Caco-2 (cell line): ENCODE results near the gene FUZ. TPM values are rescaled to one million over a fixed set of nuclear protein-coding genes. Genes with fewer than 3 reads are reported as not detected.

ENCODE experiments used
- BruUV-seq: library from RNA; stranded (reverse); fragments of 400-500 nt; replicated peaks from 2 replicates; lab custom pipeline; 2021; lab: Mats Ljungman, UMichigan
- CTCF ChIA-PET: fragments of 300-600 bp; sonication (Branson Sonifier 250); formaldehyde crosslinking; loops from one replicate; lab custom pipeline; 2022; ENCODE audit warnings: antibody characterized with exemption; lab: Charles Lee
- POLR2A ChIA-PET: fragments of 300-600 bp; sonication (Branson Sonifier 250); formaldehyde crosslinking; loops from one replicate; lab custom pipeline; 2022; ENCODE audit warnings: antibody characterized with exemption; lab: Charles Lee
- DNase-seq, 2 experiments: peaks; one replicate each; pipeline versions ENCODE4 v3.0.0 to v3.0.0-alpha.2; 2020 to 2022
- H3K27me3 ChIP-seq: replicated peaks from 2 replicates; pipeline ENCODE4 v1.6.0; 2011; ENCODE audit warnings: low read length; ENCODE audit not compliant: control insufficient read depth, insufficient read depth
- H3K36me3 ChIP-seq: 2 replicates; pipeline ENCODE4 v1.5.1; 2011; ENCODE audit warnings: low read length; ENCODE audit not compliant: control insufficient read depth, insufficient read depth
- H3K4me1 ChIP-seq: fragments of 250-450 bp; sonication (Bioruptor Pico); 2 replicates; pipeline ENCODE4 v1.5.1; 2020; ENCODE audit warnings: mild to moderate bottlenecking
- H3K4me3 ChIP-seq: 2 replicates; pipeline ENCODE4 v1.5.1; 2011; ENCODE audit warnings: low read depth, mild to moderate bottlenecking, control low read depth, low read length
- H3K9me3 ChIP-seq: fragments of 250-450 bp; sonication (Bioruptor Pico); 2 replicates; pipeline ENCODE4 v1.5.1; 2020; ENCODE audit warnings: mild to moderate bottlenecking, moderate library complexity
- H3K27ac Mint-ChIP-seq: one replicate; pipeline ENCODE4 v1.8.0; 2022; ENCODE audit warnings: mixed read lengths; ENCODE audit not compliant: unreplicated experiment
- H3K27me3 Mint-ChIP-seq: one replicate; pipeline ENCODE4 v1.8.0; 2022; ENCODE audit warnings: mixed read lengths; ENCODE audit not compliant: insufficient read depth, unreplicated experiment
- H3K36me3 Mint-ChIP-seq: one replicate; pipeline ENCODE4 v1.8.0; 2022; ENCODE audit warnings: mild to moderate bottlenecking, mixed read lengths; ENCODE audit not compliant: insufficient read depth, unreplicated experiment
- H3K4me1 Mint-ChIP-seq: one replicate; pipeline ENCODE4 v1.8.0; 2022; ENCODE audit warnings: low read depth, mixed read lengths; ENCODE audit not compliant: unreplicated experiment
- H3K4me3 Mint-ChIP-seq: one replicate; pipeline ENCODE4 v1.8.0; 2022; ENCODE audit warnings: mild to moderate bottlenecking, moderate library complexity, mixed read lengths; ENCODE audit not compliant: unreplicated experiment
- H3K9me3 Mint-ChIP-seq: one replicate; pipeline ENCODE4 v1.8.0; 2022; ENCODE audit warnings: mixed read lengths; ENCODE audit not compliant: unreplicated experiment
- intact Hi-C: fragments of 100-400 bp; cut with micrococcal nuclease; formaldehyde crosslinking; loops from one replicate; pipeline ENCODE4 v1.10.0; 2022; ENCODE audit not compliant: unreplicated experiment
- total RNA-seq: library from RNA; stranded (reverse); gene quantifications from 2 replicates; pipeline ENCODE4 v1.2.3, GENCODE V29; 2022
- TF ChIP-seq, protein P1 (sequence below), 2 experiments: fragments of 200-600 bp in 1 of 2; IDR thresholded peaks; 1 replicate in 1 of 2; 2 replicates in 1 of 2; pipeline versions ENCODE4 v1.5.1 to v1.8.0; 2011 to 2022; ENCODE audit warnings: antibody characterized with exemption in 1 of 2, control low read depth in 1 of 2, inconsistent platforms in 1 of 2, low read depth in 1 of 2, low read length in 1 of 2, mild to moderate bottlenecking in 1 of 2, moderate library complexity in 1 of 2; ENCODE audit not compliant: insufficient read depth in 1 of 2, severe bottlenecking in 1 of 2, unreplicated experiment in 1 of 2

FUZ gene
- total RNA-seq, 1 experiment from 2014 or later = 0.75 TPM

DNA sequence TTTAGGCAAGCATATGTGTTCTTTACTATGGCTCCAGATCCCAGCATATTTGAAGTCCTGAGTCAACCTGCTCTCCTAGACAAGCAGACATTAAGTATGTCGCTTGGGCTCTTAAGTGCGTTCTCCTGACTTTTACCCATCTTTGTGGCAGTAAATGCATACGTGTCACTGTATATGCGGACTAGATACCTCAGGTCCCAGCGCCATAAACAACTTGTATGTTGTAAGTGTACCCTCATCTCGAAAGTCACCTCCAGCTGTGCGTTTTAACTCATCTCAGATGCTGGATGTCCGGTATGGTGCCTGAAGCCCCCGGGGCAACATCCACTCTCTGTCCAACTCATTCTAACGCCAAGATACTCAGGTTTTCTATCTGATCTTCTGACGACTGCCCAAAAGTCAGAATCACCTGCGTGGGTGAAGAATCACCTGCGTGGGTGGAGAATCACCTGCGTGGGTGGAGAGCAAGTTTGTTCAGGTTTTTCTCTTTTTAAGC lies 39.6 kb upstream of the FUZ start:
- peaks cover 10% of the 10 kb centered on the region for H3K36me3 ChIP-seq
- Mint-ChIP-seq H3K27ac (peak overlapping the region; percentile 97), H3K4me1 (peaks cover 17% of the 10 kb centered on the region), H3K4me3 (peak overlapping the region; percentile 82), H3K36me3 (peaks cover 71% of the 10 kb centered on the region), H3K9me3 (peaks cover 16% of the 10 kb centered on the region), H3K27me3 (no peaks in the 10 kb centered on the region)
- DNase-seq = no peak
- peaks cover 14% of the 10 kb centered on the region for H3K4me1 ChIP-seq
- no peaks in the 10 kb centered on the region for H3K27me3 ChIP-seq
- TF ChIP-seq, protein P1, sequence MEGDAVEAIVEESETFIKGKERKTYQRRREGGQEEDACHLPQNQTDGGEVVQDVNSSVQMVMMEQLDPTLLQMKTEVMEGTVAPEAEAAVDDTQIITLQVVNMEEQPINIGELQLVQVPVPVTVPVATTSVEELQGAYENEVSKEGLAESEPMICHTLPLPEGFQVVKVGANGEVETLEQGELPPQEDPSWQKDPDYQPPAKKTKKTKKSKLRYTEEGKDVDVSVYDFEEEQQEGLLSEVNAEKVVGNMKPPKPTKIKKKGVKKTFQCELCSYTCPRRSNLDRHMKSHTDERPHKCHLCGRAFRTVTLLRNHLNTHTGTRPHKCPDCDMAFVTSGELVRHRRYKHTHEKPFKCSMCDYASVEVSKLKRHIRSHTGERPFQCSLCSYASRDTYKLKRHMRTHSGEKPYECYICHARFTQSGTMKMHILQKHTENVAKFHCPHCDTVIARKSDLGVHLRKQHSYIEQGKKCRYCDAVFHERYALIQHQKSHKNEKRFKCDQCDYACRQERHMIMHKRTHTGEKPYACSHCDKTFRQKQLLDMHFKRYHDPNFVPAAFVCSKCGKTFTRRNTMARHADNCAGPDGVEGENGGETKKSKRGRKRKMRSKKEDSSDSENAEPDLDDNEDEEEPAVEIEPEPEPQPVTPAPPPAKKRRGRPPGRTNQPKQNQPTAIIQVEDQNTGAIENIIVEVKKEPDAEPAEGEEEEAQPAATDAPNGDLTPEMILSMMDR (IDR thresholded peaks at IDR 0.05; ENCODE audit: insufficient read depth in 1 of 2, low read depth in 1 of 2, low read length in 1 of 2, severe bottlenecking in 1 of 2, unreplicated experiment in 1 of 2) = no peak
- TSS peak; percentile 63 for BruUV-seq
- CTCF ChIA-PET = no interaction called here
- no peaks in the 10 kb centered on the region for H3K9me3 ChIP-seq
- intact Hi-C loops = loop anchor here (5.0 kb wide), 2 partner anchors 35 to 85 kb away; partner anchors contain the start of genes AP2A1 and MED25
- POLR2A ChIA-PET = no interaction called here
- H3K4me3 ChIP-seq = peak overlapping the region; percentile 73; the same call in 1 of the 2 replicates

DNA sequence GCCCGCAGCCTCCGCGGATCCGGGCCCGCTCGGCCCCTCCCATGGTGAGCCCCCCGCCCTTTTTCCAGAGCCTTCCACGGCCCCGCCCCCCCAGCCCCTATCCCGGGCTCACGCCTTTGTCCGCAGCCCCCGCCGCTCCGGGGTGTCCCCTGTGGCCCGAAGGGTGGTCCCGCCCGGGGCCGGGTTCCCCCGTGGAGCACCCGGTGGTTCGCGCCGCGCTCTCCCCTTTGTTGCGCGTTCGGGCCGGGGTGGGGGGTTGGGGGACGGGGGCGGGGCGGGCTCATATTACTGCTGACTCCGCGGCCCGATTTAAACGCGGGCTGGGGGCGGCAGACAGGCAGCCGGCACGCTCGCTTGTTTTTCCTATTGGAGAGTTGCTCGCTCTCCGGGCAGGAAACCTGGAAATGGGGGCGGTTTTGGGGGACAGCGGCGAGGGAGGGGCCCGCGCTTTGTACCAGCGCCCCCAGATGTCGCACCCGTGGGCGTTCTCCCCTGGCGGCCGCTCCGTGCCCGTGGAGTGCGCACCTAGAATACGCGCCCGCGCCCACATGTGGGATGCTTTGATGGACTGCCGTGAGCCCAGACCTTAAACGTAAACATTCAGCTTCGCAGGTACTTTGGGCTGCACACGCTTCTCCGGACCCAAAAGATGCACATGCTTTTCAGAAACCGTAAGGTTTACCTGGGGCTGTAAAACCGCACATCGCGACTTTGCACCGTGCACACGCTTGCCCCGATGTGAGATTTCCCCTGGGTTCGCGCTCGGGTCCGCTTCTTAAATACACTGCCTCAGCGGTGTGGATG lies 38.6 kb upstream of the FUZ start:
- ChIA-PET POLR2A (interaction anchor here (1.5 to 1.7 kb wide), 2 partner anchors 17 to 211 kb away, joined by 5 to 17 read pairs; no protein-coding TSS in a partner anchor), CTCF (no interaction called here)
- H3K4me1 ChIP-seq = peaks cover 14% of the 10 kb centered on the region
- peak in 1 of 2 experiments; percentile 59 for DNase-seq
- peaks cover 17% of the 10 kb centered on the region for H3K4me1 Mint-ChIP-seq
- no peaks in the 10 kb centered on the region for H3K27me3 ChIP-seq
- H3K27ac Mint-ChIP-seq = peak overlapping the region; percentile 97
- peaks cover 16% of the 10 kb centered on the region for H3K9me3 Mint-ChIP-seq
- H3K36me3 Mint-ChIP-seq = peaks cover 67% of the 10 kb centered on the region
- BruUV-seq = no TSS peak
- peak overlapping the region; percentile 73 for H3K4me3 ChIP-seq
- H3K4me3 Mint-ChIP-seq = peak overlapping the region; percentile 82
- H3K27me3 Mint-ChIP-seq = no peaks in the 10 kb centered on the region
- intact Hi-C loops = loop anchor here (5.0 kb wide), 2 partner anchors 34 to 84 kb away; partner anchors contain the start of genes AP2A1 and MED25
- peaks cover 6% of the 10 kb centered on the region for H3K36me3 ChIP-seq
- H3K9me3 ChIP-seq = no peaks in the 10 kb centered on the region
- TF ChIP-seq, protein P1 (IDR thresholded peaks at IDR 0.05; ENCODE audit: insufficient read depth in 1 of 2, low read depth in 1 of 2, low read length in 1 of 2, severe bottlenecking in 1 of 2, unreplicated experiment in 1 of 2) = no peak
